Caco-2 (cell line): Measurements from ENCODE around the gene SLC7A5. TPM values are rescaled to one million over a fixed set of nuclear protein-coding genes. Genes with fewer than 3 reads are reported as not detected.
A peak's percentile ranks its signal among the peaks of the same experiment; 100 is the strongest.

Experiments
- BruUV-seq: library from RNA; stranded (reverse); fragments of 400-500 nt; replicated peaks from 2 replicates; lab custom pipeline; 2021; lab: Mats Ljungman, UMichigan
- CTCF ChIA-PET: fragments of 300-600 bp; sonication (Branson Sonifier 250); formaldehyde crosslinking; loops from one replicate; lab custom pipeline; 2022; ENCODE audit warnings: antibody characterized with exemption; lab: Charles Lee
- POLR2A ChIA-PET: fragments of 300-600 bp; sonication (Branson Sonifier 250); formaldehyde crosslinking; loops from one replicate; lab custom pipeline; 2022; ENCODE audit warnings: antibody characterized with exemption; lab: Charles Lee
- DNase-seq, 2 experiments: peaks; one replicate each; pipeline versions ENCODE4 v3.0.0 to v3.0.0-alpha.2; 2020 to 2022
- H3K27me3 ChIP-seq: replicated peaks from 2 replicates; pipeline ENCODE4 v1.6.0; 2011; ENCODE audit warnings: low read length; ENCODE audit not compliant: control insufficient read depth, insufficient read depth
- H3K36me3 ChIP-seq: 2 replicates; pipeline ENCODE4 v1.5.1; 2011; ENCODE audit warnings: low read length; ENCODE audit not compliant: control insufficient read depth, insufficient read depth
- H3K4me1 ChIP-seq: fragments of 250-450 bp; sonication (Bioruptor Pico); 2 replicates; pipeline ENCODE4 v1.5.1; 2020; ENCODE audit warnings: mild to moderate bottlenecking
- H3K4me3 ChIP-seq: 2 replicates; pipeline ENCODE4 v1.5.1; 2011; ENCODE audit warnings: low read depth, mild to moderate bottlenecking, control low read depth, low read length
- H3K9me3 ChIP-seq: fragments of 250-450 bp; sonication (Bioruptor Pico); 2 replicates; pipeline ENCODE4 v1.5.1; 2020; ENCODE audit warnings: mild to moderate bottlenecking, moderate library complexity
- H3K27ac Mint-ChIP-seq: one replicate; pipeline ENCODE4 v1.8.0; 2022; ENCODE audit warnings: mixed read lengths; ENCODE audit not compliant: unreplicated experiment
- H3K27me3 Mint-ChIP-seq: one replicate; pipeline ENCODE4 v1.8.0; 2022; ENCODE audit warnings: mixed read lengths; ENCODE audit not compliant: insufficient read depth, unreplicated experiment
- H3K36me3 Mint-ChIP-seq: one replicate; pipeline ENCODE4 v1.8.0; 2022; ENCODE audit warnings: mild to moderate bottlenecking, mixed read lengths; ENCODE audit not compliant: insufficient read depth, unreplicated experiment
- H3K4me1 Mint-ChIP-seq: one replicate; pipeline ENCODE4 v1.8.0; 2022; ENCODE audit warnings: low read depth, mixed read lengths; ENCODE audit not compliant: unreplicated experiment
- H3K4me3 Mint-ChIP-seq: one replicate; pipeline ENCODE4 v1.8.0; 2022; ENCODE audit warnings: mild to moderate bottlenecking, moderate library complexity, mixed read lengths; ENCODE audit not compliant: unreplicated experiment
- H3K9me3 Mint-ChIP-seq: one replicate; pipeline ENCODE4 v1.8.0; 2022; ENCODE audit warnings: mixed read lengths; ENCODE audit not compliant: unreplicated experiment
- CTCF ChIP-seq, 2 experiments: fragments of 200-600 bp in 1 of 2; IDR thresholded peaks; 1 replicate in 1 of 2; 2 replicates in 1 of 2; pipeline versions ENCODE4 v1.5.1 to v1.8.0; 2011 to 2022; ENCODE audit warnings: antibody characterized with exemption in 1 of 2, control low read depth in 1 of 2, inconsistent platforms in 1 of 2, low read depth in 1 of 2, low read length in 1 of 2, mild to moderate bottlenecking in 1 of 2, moderate library complexity in 1 of 2; ENCODE audit not compliant: insufficient read depth in 1 of 2, severe bottlenecking in 1 of 2, unreplicated experiment in 1 of 2
- intact Hi-C: fragments of 100-400 bp; cut with micrococcal nuclease; formaldehyde crosslinking; loops from one replicate; pipeline ENCODE4 v1.10.0; 2022; ENCODE audit not compliant: unreplicated experiment
- total RNA-seq: library from RNA; stranded (reverse); gene quantifications from 2 replicates; pipeline ENCODE4 v1.2.3, GENCODE V29; 2022

Gene SLC7A5
- total RNA-seq, 1 experiment from 2014 or later = 534 TPM

GRCh38 chr16:87842209-87842869 is 27.0 kb downstream of the SLC7A5 start:
- H3K4me3 Mint-ChIP-seq = no peak overlapping the region
- intact Hi-C loops = no loop called here
- no peak for TF ChIP-seq CTCF (IDR thresholded peaks at IDR 0.05; ENCODE audit: insufficient read depth in 1 of 2, low read depth in 1 of 2, low read length in 1 of 2, severe bottlenecking in 1 of 2, unreplicated experiment in 1 of 2)
- no TSS peak for BruUV-seq
- H3K27me3 ChIP-seq = no peaks in the 10 kb centered on the region
- CTCF ChIA-PET = interaction anchor here (0.9 to 1.2 kb wide), 3 partner anchors 29 to 63 kb away, joined by 3 to 4 read pairs (median 3); no protein-coding TSS in a partner anchor
- H3K4me1 Mint-ChIP-seq = peaks cover 7% of the 10 kb centered on the region
- H3K9me3 ChIP-seq = no peaks in the 10 kb centered on the region
- H3K4me1 ChIP-seq = peaks cover 14% of the 10 kb centered on the region; the same call in 1 of the 2 replicates
- DNase-seq = no peak
- H3K36me3 Mint-ChIP-seq = peaks cover 100% of the 10 kb centered on the region
- POLR2A ChIA-PET = no interaction called here
- no peak overlapping the region for H3K4me3 ChIP-seq
- peaks cover 6% of the 10 kb centered on the region for H3K36me3 ChIP-seq
- H3K9me3 Mint-ChIP-seq = no peaks in the 10 kb centered on the region
- H3K27ac Mint-ChIP-seq = peak overlapping the region; percentile 67
- no peaks in the 10 kb centered on the region for H3K27me3 Mint-ChIP-seq

- H3K4me3 Mint-ChIP-seq = no peak overlapping the region
- Histone ChIP-seq H3K4me3 (no peak overlapping the region), H3K4me1 (peaks cover 14% of the 10 kb centered on the region; the same call in 1 of the 2 replicates), H3K27me3 (no peaks in the 10 kb centered on the region), H3K36me3 (peaks cover 7% of the 10 kb centered on the region), H3K9me3 (no peaks in the 10 kb centered on the region)
- peaks cover 7% of the 10 kb centered on the region for H3K4me1 Mint-ChIP-seq
- intact Hi-C loops = no loop called here
- H3K27me3 Mint-ChIP-seq = no peaks in the 10 kb centered on the region
- BruUV-seq = no TSS peak
- no peak for TF ChIP-seq CTCF (IDR thresholded peaks at IDR 0.05; ENCODE audit: insufficient read depth in 1 of 2, low read depth in 1 of 2, low read length in 1 of 2, severe bottlenecking in 1 of 2, unreplicated experiment in 1 of 2)
- ChIA-PET CTCF (interaction anchor here (0.9 to 1.0 kb wide), 2 partner anchors 30 to 63 kb away, joined by 3 to 4 read pairs; no protein-coding TSS in a partner anchor), POLR2A (no interaction called here)
- peak overlapping the region; percentile 67 for H3K27ac Mint-ChIP-seq
- peaks cover 100% of the 10 kb centered on the region for H3K36me3 Mint-ChIP-seq
- no peaks in the 10 kb centered on the region for H3K9me3 Mint-ChIP-seq
- DNase-seq = no peak
Observed at GRCh38 chr16:87841340-87842208, 27.7 kb downstream of the SLC7A5 start.

- peak in 1 of 2 experiments; percentile 6 for TF ChIP-seq CTCF (IDR thresholded peaks at IDR 0.05; ENCODE audit: insufficient read depth in 1 of 2, low read depth in 1 of 2, low read length in 1 of 2, severe bottlenecking in 1 of 2, unreplicated experiment in 1 of 2)
- no peaks in the 10 kb centered on the region for H3K9me3 ChIP-seq
- peaks cover 10% of the 10 kb centered on the region for H3K36me3 ChIP-seq
- H3K27ac Mint-ChIP-seq = peak overlapping the region; percentile 13
- intact Hi-C loops = no loop called here
- CTCF ChIA-PET = interaction anchor here (0.6 to 1.6 kb wide), 3 partner anchors 9 to 61 kb away, joined by 3 to 5 read pairs (median 4); no protein-coding TSS in a partner anchor
- no peak overlapping the region for H3K4me3 Mint-ChIP-seq
- peaks cover 100% of the 10 kb centered on the region for H3K36me3 Mint-ChIP-seq
- no peaks in the 10 kb centered on the region for H3K27me3 ChIP-seq
- DNase-seq = no peak
- peaks cover 7% of the 10 kb centered on the region for H3K4me1 Mint-ChIP-seq
- POLR2A ChIA-PET = no interaction called here
- BruUV-seq = no TSS peak
- no peaks in the 10 kb centered on the region for H3K27me3 Mint-ChIP-seq
- H3K9me3 Mint-ChIP-seq = no peaks in the 10 kb centered on the region
- H3K4me1 ChIP-seq = peaks cover 14% of the 10 kb centered on the region; the same call in 1 of the 2 replicates
- H3K4me3 ChIP-seq = no peak overlapping the region
Observed at GRCh38 chr16:87840271-87840978, 28.9 kb downstream of the SLC7A5 start.
